ENCODE results near the gene ARFGEF2.
"Not testable (repeated sequence)": the region's sequence is repeated elsewhere in the genome, so short reads cannot be mapped to it uniquely, and the experiment has no call there.

Gene ARFGEF2

GRCh38 chr20:48957533-48957932 is 36.0 kb downstream of the ARFGEF2 start:
- no peak for DNase-seq

DNA sequence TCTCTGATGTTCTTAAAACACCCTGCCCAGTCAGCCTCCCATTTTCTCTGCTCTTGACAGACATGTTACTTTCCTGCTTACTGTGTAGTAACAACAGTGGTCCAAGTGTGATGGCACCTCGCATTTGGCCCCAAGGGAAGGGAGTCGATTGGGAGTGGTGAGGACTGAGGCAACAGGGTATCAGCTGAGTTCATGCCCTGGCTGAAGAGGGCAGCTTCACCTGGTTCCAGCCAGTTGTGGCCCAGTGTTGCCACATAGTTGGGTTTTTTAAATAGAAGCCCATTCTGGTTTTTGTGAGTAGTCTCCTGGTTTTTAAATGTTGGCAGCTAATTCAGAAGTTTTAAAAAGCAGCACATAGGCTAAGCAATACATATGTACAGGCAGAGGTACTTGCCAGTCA is 37.2 kb downstream of the ARFGEF2 start:
- no peak for DNase-seq

- DNase-seq = no peak
Measured at GRCh38 chr20:48959899-48960550, 38.5 kb downstream of the ARFGEF2 start.

DNA sequence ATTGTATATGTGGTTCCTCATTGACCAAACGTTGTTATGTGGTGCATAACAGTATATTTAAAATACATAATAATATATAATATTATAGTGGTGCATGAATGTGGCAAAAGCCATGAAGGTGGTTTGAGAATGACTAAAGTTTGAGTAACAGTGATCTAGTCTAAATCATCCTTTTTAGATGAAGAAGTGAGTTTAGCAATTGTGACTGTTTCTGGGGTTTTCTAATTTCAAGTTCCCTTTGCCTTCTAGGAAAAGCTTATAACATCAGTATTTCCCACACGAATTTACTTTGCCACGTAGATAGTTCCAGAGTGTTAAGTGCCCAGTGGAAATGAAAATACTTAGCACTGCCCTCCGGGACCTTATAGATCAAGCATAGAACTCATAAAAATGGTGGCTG is 40.9 kb downstream of the ARFGEF2 start:
- DNase-seq = no peak

GRCh38 chr20:48962976-48963771 is 41.7 kb downstream of the ARFGEF2 start:
- DNase-seq = no peak

- DNase-seq = no peak
Measured at GRCh38 chr20:48965189-48965910, 43.8 kb downstream of the ARFGEF2 start.

- no peak for DNase-seq
Measured at GRCh38 chr20:48970681-48971365, 49.3 kb downstream of the ARFGEF2 start.

DNA sequence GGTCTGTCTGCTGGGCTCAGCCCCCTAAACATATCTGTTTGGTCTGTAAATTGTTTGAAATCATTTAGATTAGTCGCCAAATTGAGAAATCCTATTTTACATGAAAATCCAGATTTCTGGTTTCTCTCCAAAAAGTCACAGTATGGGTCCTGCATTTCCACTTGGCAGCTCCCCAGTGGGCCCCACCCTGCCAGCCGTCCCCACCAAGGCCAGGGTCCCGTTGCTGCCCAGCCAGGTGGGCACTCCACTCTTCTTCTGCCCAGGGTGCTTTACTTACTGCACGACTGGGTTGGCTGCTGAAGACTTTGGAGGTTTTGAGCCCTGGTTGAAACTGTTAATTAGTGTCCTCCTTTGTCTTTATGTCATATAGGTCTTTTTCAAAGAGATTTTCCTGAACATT is 50.4 kb downstream of the ARFGEF2 start:
- no peak for DNase-seq

GRCh38 chr20:48972816-48973215 is 51.3 kb downstream of the ARFGEF2 start:
- no peak for DNase-seq

GRCh38 chr20:48975955-48976354 is 54.4 kb downstream of the ARFGEF2 start:
- DNase-seq = no peak

- not testable (repeated sequence) for DNase-seq
Measured at GRCh38 chr20:48979980-48980379, 58.5 kb downstream of the ARFGEF2 start.

DNA sequence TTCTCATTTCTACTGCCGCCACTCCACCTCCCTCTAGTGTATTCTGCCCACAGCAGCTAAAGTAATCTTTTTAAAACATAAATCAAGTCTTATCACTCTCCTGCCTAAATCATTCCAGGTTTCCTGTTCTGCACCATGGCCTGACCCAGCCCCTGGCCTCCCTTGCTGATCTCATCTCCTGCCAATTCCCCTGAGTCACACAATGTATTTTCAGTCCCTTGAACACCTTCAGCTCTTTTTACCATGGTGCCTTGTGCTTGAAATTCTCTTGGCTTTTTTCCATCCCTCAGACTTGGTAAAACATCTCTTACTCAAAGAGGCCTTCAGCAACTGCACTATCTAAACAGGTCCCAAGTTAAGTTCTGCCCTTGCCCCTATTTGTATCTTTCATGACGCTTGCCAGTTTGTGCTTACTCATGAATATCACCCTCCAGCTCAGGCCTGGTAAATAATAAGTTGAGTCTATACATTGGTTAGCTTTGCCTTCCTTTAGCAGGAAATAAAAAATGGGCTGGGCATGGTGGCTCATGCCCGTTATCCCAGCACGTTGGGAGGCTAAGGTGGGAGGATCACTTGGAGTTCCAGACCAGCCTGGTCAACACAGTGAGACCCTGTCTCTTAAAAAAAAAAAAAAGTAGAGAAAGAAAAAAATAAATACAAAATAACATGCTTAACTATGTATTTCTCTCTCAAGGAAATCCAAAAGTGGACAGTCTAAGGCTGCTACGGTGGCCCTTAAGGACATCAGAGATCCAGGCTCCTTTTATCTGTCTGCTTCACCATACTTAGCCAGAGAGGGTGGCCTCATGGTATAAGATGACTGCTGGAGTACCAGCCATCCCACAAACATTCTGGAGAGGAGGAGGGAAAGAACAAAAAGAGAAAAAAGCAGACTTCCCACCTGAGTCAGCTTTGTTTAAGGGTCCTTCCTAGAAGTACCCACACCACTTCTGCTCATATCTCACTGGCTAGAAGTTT is 62.2 kb downstream of the ARFGEF2 start:
- DNase-seq = no peak

GRCh38 chr20:48984575-48985219 is 63.2 kb downstream of the ARFGEF2 start:
- no peak for DNase-seq

- DNase-seq = no peak
Measured at GRCh38 chr20:48986899-48987298, 65.4 kb downstream of the ARFGEF2 start.

DNA sequence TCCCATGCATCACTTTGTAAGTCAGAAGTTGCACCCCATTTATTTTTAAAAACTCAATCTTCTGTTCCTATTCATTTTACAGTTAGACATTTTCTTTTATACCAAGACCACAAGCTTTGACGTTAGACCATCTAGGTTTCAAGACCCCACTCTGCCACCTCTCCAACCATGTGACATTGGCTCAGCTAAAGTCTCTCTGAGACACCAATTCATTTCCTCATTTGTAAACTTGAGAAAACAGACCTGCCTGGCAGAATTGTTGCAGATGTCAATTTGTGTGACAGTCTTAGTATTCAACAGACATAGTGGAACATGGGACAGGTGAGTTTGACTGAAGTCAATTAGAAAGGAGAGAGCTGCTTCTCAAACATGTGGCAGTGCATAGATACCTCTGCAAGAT is 69.0 kb downstream of the ARFGEF2 start:
- no peak for DNase-seq

- no peak for DNase-seq
Measured at GRCh38 chr20:48995589-48995988, 74.1 kb downstream of the ARFGEF2 start.

GRCh38 chr20:48999890-49000870 is 78.7 kb downstream of the ARFGEF2 start:
- no peak for DNase-seq

DNA sequence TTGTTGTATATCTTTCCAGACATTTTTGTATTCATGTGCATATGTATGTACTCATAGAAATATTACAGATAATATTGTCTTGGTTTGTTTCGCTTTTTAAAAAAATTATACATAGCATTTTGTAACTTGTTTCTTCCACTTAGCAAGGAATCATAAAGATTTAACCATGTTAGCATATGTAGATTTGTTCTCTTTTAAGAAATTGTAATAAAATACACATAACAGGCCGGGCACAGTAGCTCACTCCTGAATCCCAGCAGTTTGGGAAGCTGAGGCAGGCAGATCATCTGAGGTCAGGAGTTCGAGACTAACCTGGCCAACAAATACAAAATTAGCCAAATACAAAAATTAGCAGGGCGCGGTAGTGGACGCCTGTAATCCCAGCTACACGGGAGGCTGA is 80.2 kb downstream of the ARFGEF2 start:
- DNase-seq = no peak

DNA sequence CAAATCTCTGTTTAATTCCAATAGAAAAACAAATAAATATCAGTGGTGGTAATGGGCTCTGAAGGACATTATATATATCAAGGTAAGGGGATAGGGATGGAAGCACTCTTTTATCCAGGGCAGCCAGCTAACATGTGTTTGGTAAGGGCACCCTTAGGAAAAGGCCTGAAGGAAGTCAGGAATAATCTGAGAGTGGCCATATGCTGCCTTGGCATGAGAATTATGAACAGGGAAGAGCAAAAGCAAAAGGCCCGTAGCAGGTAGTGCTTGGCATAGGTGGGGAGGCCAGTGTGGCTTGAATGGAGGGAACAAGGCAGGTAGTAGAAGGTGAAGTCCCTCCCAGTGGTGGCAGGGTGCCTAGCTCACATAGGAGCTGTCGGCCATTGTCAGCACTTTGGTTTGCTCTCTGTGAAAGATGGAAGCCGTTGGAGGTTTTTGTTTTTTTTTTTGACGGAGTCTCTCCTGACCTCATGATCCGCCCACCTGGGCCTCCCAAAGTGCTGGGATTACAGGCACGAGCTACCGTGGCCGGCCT is 85.0 kb downstream of the ARFGEF2 start:
- no peak for DNase-seq
